CD4-positive, alpha-beta T cell treated with Interleukin-21 for 1 hour (primary cell): ENCODE measurements around the gene TBC1D8.

Experiments
- DNase-seq: peaks from one replicate; pipeline ENCODE4 v3.0.0-alpha.2; 2020

TBC1D8 gene

GRCh38 chr2:101111262-101111838 lies 39.8 kb downstream of the TBC1D8 start:
- DNase-seq = no peak

- DNase-seq = no peak
Measured at GRCh38 chr2:101109451-101110118, 41.6 kb downstream of the TBC1D8 start.

DNA sequence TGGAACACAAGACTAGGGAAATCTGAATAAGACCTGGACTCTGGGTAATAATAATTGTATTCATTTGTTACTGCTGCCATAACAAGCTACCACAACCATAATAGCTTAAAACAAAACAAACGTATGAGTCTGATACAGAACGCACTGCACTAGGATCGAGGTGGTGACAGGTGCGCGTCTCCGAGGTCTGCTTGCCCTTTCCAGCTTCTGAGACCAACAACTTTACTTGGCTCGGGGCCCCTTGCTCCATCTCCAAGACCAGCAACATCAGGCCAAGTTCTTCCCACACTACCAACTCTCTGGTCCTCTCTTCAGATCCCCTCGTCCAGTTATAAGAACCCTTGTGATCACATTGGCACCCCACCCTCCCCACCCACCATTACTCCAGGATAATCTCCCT lies 42.8 kb downstream of the TBC1D8 start:
- DNase-seq = no peak

GRCh38 chr2:101107241-101107640 lies 43.9 kb downstream of the TBC1D8 start:
- DNase-seq = no peak

GRCh38 chr2:101106453-101107181 lies 44.6 kb downstream of the TBC1D8 start:
- no peak for DNase-seq

DNA sequence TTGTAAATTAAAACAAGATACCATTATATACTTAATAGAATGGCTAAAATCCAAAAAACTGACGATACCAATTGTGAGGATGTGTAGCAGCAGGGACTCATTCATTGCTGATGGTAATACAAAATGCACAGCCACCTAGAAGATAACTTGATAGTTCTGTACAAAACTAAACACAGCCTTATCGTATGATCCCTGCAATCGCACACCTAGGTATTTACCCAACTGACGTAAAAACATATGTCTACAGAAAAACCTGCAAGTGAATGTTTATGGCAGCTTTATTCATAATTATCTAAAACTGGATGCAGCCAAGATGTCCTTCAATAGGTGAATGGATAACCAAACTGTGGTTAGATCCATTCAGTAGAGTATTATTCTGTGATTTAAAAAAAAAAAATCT lies 45.5 kb downstream of the TBC1D8 start:
- DNase-seq = no peak

DNA sequence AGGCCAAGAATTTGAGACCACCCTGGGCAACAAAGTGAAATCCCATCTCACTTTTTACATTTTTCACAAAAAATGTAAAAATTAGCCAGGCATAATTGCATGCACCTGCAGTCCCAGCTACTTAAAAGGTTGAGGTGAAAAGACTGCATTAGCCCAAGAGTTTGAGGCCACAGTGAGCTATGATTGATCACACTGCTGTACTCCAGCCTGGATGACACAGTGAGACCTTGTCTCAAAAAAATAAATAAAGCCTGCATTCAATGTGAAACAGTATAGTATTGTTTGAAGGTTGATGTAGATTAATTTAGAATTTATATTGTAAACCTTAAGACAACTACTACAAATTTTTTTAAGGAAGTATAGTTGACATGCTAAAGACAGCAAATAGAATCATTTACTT lies 53.5 kb downstream of the TBC1D8 start:
- no peak for DNase-seq

- no peak for DNase-seq
Measured at GRCh38 chr2:101096619-101097142, 54.5 kb downstream of the TBC1D8 start.

DNA sequence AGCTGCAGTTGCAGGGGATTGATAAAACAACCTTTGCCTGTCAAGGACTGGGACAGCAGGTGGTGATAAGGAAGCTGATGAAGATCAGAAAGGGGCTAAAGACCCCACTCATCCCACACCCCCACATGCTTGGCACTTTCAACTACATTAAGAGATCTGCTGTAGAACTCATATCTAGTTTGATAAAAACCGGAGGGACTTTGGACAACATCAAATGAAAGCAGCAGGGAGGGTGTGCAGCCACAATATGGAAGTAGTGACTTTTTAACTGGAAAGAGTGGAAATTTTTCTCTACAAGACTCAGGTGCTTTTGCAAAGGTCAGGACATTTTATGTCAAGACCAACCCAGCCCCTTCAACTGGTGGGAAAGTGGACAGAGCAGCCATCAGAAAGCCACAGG lies 56.8 kb downstream of the TBC1D8 start:
- no peak for DNase-seq

- no peak for DNase-seq
Measured at GRCh38 chr2:101089942-101090799, 61.0 kb downstream of the TBC1D8 start.

DNA sequence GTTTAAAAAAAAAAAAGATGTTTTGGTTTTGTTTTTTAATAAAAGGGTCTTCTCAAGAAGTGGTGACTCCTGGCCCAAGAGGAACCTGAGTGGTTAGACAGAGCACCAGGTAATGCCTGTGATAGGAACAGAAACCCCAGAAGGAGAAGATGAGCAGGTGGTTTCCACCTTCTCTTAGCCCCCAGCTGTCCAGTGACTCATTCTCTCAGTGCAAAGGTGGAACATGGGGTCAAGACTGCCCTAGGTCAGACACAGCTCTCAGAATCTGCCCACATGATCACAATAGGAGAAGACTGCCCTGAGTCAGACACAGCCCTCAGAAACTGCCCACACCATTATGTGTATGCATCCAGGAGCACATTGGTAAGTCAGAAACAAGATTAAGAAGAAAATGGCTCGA lies 61.8 kb downstream of the TBC1D8 start:
- DNase-seq = no peak

DNA sequence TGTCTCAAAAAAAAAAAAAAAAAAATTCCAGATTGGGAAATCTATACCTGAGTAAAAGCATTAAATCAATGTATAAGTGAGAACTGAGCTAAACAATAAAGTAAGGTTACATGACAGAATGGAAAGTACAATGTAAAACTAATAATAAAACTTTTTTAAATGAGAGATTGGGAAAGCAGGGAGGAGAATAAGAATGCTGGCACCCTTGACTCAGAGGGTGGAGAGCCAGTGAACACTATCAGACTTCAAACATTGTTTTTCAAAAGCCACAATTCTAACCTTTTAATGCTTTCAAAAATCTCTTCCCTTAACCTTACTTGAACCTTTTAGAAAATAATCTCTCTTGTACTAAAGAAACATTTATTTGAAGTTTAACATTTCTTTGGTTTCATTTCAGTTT lies 63.5 kb downstream of the TBC1D8 start:
- no peak for DNase-seq

DNA sequence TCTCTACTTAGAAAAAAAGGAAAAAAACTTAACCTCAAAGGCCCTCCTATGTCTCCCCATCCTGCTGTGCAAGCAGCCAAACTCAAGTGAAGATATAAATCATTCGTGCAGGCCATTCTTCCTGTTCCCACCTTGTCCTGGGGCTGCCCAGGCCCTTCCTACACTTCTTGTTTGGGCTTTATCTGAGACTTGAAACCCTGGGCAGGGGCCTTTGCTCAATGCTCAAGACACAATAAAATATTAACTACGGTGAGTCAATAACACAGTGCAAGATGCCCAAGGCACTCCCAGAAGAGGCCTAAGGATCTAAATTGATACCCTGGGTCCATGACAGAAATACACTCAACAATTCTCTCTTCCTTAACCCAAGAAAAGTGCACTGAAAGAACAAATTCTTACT lies 67.6 kb downstream of the TBC1D8 start:
- no peak for DNase-seq

DNA sequence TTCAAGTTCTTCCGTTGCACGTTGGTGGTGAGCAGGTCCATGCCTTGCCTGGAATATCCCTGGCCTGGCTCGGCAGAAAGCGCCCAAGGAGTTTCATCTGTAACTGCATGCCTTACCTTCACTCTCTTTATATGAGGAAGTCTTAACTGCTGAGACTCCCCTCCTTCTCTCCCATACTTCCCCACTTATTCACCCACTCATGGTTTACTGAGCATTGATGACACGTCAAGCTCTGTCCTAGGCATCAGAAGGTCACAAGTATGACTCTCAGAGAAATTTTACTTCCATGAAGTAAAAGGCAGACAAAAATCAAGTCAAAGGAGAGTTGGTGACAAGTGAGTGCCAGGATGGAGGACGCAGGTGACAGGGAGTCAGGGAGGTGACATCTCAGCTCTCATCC lies 68.2 kb downstream of the TBC1D8 start:
- no peak for DNase-seq

DNA sequence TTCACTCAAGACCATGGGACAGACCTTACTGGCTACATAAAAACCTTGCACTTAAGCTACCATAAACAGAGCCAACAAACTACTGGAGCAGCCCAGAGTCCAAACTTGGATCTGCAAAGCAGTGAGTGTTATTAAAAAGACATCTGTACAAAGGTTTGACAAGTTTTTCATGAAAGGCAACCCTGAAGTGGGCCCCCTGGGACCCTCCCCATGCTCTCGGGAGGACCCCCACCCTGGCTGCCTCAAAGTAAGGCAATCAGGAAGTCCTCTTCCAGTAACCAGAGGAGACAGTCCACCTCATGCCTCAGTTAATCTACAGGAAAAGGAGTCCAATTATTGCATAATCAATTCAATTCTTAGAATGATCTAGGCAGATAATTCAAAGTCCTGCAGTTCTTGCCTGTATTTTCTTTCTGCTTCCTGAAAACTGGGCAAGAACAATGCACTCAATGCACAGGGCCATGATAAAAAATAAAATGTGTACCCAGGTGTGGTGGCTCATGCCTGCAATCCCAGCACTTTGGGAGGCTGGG lies 69.7 kb downstream of the TBC1D8 start:
- no peak for DNase-seq

- no peak for DNase-seq
Measured at GRCh38 chr2:101080211-101081068, 70.7 kb downstream of the TBC1D8 start.

- DNase-seq = no peak
Measured at GRCh38 chr2:101076581-101076980, 74.6 kb downstream of the TBC1D8 start.

GRCh38 chr2:101064868-101065549 lies 86.2 kb downstream of the TBC1D8 start:
- no peak for DNase-seq

GRCh38 chr2:101064505-101064867 lies 86.7 kb downstream of the TBC1D8 start:
- DNase-seq = no peak

DNA sequence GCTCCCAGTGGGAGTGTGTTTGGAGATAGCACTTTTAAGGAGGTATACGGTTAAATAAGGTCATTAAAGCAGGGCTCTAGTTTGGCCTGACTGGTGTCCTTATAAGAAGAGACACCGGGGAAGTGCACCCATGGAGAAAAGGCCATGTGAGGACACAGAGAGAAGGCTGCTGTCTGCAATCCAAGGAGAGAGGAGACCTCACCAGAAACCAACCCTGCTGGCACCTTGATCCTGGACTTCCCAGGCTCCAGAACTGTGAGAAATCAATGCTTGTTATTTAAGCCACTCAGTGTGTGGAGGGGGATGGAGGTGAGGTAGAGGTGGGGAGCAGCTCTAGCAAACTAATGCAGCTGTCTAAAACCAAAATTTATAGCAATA lies 87.1 kb downstream of the TBC1D8 start:
- no peak for DNase-seq

DNA sequence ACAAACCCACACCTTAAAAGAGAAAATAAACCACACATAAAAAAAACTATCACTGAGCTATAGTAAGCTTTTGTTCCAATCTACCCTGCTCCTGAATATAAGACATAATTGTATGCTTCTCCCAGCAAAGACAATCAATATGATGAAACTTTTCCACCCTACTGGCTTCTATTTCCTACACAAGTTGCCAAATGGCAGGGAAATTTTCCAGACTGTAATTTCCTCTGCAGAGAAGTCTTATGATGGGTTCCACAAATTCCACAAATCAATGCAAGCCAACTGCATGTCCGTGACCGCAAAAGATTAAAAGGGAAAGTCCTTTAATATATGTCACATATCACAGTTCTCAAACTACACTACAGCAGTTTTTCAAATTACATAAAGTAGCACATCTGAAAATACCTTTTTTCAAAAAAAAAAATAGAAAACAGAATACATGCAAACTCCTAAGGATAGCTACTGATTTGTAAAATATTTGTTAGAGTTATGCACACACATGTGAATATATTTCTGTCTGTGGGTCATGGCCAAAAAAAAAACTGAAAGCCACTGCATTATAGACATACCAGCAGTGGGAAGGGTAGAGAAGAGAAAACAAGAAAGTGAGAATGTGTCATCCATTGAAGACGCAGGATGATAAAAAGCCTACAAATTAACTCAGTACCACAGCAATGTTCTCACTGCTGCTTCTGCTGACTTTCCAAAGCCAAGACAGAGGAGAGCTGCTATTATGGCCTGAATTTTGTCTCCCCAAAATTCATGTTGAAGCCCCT lies 87.6 kb downstream of the TBC1D8 start:
- DNase-seq = no peak
